GM19193 (cell line): ENCODE results near the gene EDDM3A.

ENCODE experiments used
- POLR2A ChIP-seq: IDR thresholded peaks from 4 replicates; pipeline ENCODE4 v1.6.1; 2011; ENCODE audit not compliant: insufficient read depth, insufficient read length; ENCODE audit errors: extremely low read depth

The EDDM3A gene

GRCh38 chr14:20745571-20746358 lies at the start of gene EDDM3A:
EDDM3A (plus strand) TSS chr14:20745887; CDS start chr14:20747581, 1,694 bp downstream.
- no peak for TF ChIP-seq POLR2A

GRCh38 chr14:20696764-20697163 lies 48.9 kb upstream of the EDDM3A start:
- TF ChIP-seq POLR2A = no peak

- no peak for TF ChIP-seq POLR2A
These were observed 48.2 kb upstream of the EDDM3A start for GRCh38 chr14:20697273-20698017.

GRCh38 chr14:20698018-20698329 lies 47.7 kb upstream of the EDDM3A start:
- no peak for TF ChIP-seq POLR2A

GRCh38 chr14:20698934-20699333 lies 46.8 kb upstream of the EDDM3A start:
- no peak for TF ChIP-seq POLR2A

- TF ChIP-seq POLR2A = no peak
These were observed 45.8 kb upstream of the EDDM3A start for GRCh38 chr14:20699931-20700330.

- no peak for TF ChIP-seq POLR2A
These were observed 38.9 kb upstream of the EDDM3A start for GRCh38 chr14:20706657-20707355.

GRCh38 chr14:20707622-20708021 lies 38.1 kb upstream of the EDDM3A start:
- TF ChIP-seq POLR2A = no peak

- TF ChIP-seq POLR2A = no peak
These were observed 34.4 kb upstream of the EDDM3A start for GRCh38 chr14:20711261-20711660.

- no peak for TF ChIP-seq POLR2A
These were observed 34.0 kb upstream of the EDDM3A start for GRCh38 chr14:20711685-20712084.

GRCh38 chr14:20712904-20713303 lies 32.8 kb upstream of the EDDM3A start:
- TF ChIP-seq POLR2A = no peak

- TF ChIP-seq POLR2A = no peak
These were observed 31.0 kb upstream of the EDDM3A start for GRCh38 chr14:20714593-20715250.

GRCh38 chr14:20719777-20720176 lies 25.9 kb upstream of the EDDM3A start:
- TF ChIP-seq POLR2A = no peak

GRCh38 chr14:20720741-20721140 lies 24.9 kb upstream of the EDDM3A start:
- TF ChIP-seq POLR2A = no peak

GRCh38 chr14:20722016-20722415 lies 23.7 kb upstream of the EDDM3A start:
- no peak for TF ChIP-seq POLR2A

- TF ChIP-seq POLR2A = no peak
These were observed 22.2 kb upstream of the EDDM3A start for GRCh38 chr14:20723488-20723887.

- no peak for TF ChIP-seq POLR2A
These were observed 19.2 kb upstream of the EDDM3A start for GRCh38 chr14:20726531-20726930.
